T47D (cell line): ENCODE data around the gene SH2D5.

Source experiments
- DNase-seq, 2 experiments: peaks; one replicate each; pipeline versions ENCODE4 v3.0.0 to v3.0.0-alpha.2; 2011 to 2012; ENCODE audit warnings: low read depth in 1 of 2, low spot score in 1 of 2
- JUND ChIP-seq: IDR thresholded peaks from 2 replicates; pipeline ENCODE4 v1.6.1; 2012; ENCODE audit warnings: low read depth
- in situ Hi-C: cut with HindIII; loops from 2 replicates; pipeline ENCODE4 v1.10.0; 2016; ENCODE audit warnings: low sequenced_read_pairs, low pct_unique_long_range_greater_than_20kb

The SH2D5 gene

GRCh38 chr1:20733360-20733975, 965 bp upstream of the SH2D5 start:
- no peak for DNase-seq
- TF ChIP-seq JUND = no peak
- in situ Hi-C loops = no loop called here

- in situ Hi-C loops = no loop called here
- no peak for DNase-seq
- no peak for TF ChIP-seq JUND
Measured at GRCh38 chr1:20732071-20732587, 374 bp downstream of the SH2D5 start.

GRCh38 chr1:20731057-20731991, 1.2 kb downstream of the SH2D5 start:
- TF ChIP-seq JUND = no peak
- in situ Hi-C loops = no loop called here
- DNase-seq = no peak

- in situ Hi-C loops = no loop called here
- DNase-seq = no peak
- TF ChIP-seq JUND = no peak
Measured at GRCh38 chr1:20730690-20731056, 1.8 kb downstream of the SH2D5 start.

GRCh38 chr1:20729990-20730689, 2.4 kb downstream of the SH2D5 start:
- DNase-seq = no peak
- in situ Hi-C loops = no loop called here
- no peak for TF ChIP-seq JUND

- no peak for TF ChIP-seq JUND
- in situ Hi-C loops = no loop called here
- DNase-seq = no peak
Measured at GRCh38 chr1:20729155-20729931, 3.2 kb downstream of the SH2D5 start.

GRCh38 chr1:20728371-20729154, 3.9 kb downstream of the SH2D5 start:
- no peak for DNase-seq
- TF ChIP-seq JUND = no peak
- in situ Hi-C loops = no loop called here

GRCh38 chr1:20727746-20728316, 4.7 kb downstream of the SH2D5 start:
- in situ Hi-C loops = no loop called here
- TF ChIP-seq JUND = no peak
- DNase-seq = no peak

- TF ChIP-seq JUND = no peak
- in situ Hi-C loops = no loop called here
- no peak for DNase-seq
Measured at GRCh38 chr1:20726932-20727745, 5.4 kb downstream of the SH2D5 start.

GRCh38 chr1:20726118-20726911, 6.2 kb downstream of the SH2D5 start:
- DNase-seq = no peak
- in situ Hi-C loops = no loop called here
- no peak for TF ChIP-seq JUND
